Coronary artery (tissue), 2 donors: ENCODE data around the gene ARFRP1.

Source experiments
- DNase-seq: peaks from one replicate; pipeline ENCODE4 v3.0.0-alpha.2; 2017; ENCODE audit warnings: low spot score
- H3K27ac ChIP-seq, 2 donors: fragments of 200-600 bp; sonication (generic); one replicate each; pipeline ENCODE4 v1.5.1; 2016 to 2019
- H3K4me3 ChIP-seq: fragments of 200-600 bp; sonication (generic); 2 replicates; pipeline ENCODE4 v1.5.1; 2016; ENCODE audit warnings: mild to moderate bottlenecking, moderate library complexity
- CTCF ChIP-seq: fragments of 200-600 bp; sonication (generic); IDR thresholded peaks from one replicate; pipeline ENCODE4 v1.5.1; 2019; ENCODE audit warnings: antibody characterized with exemption

The ARFRP1 gene

DNA sequence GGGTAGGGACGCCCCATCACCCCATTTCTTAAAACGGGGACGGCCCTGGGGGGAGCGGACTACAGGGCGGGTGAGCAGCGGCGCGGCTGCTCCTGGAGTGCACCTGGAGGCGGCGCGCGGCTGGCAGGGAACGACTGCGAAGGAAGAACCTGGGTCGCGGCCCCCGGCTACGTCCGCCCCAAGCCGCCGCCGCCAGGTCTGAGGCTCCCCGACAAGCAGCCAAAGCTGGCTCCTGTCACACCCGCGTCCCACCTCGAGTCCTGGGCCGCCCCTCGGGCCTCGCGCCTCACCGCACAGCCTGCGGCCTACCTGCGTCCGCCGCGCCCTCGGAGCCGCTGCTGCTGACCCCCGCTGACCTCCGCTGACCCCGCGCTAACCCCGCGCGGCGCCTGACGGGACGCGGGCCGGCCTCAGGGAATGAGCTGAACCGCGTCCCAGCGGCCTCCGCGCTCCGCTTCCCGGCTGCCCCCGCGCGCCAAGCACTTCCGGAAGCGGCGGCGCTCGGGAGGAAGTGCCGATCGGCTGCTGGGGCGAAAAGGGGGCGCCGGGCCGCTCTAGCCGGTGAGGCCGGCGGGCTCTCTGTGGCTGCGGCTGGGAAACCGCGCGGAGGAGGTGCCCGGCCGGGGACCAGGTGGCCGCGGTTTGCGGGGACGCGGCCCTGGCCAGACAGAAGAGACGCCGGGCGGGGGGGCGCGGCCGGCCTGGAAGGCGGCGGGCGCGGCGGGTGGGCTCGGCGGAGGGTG, at the start of gene ARFRP1, which contains the start of gene ZGPAT:
Gene ARFRP1 (minus strand): TSS at position 419 of the 743 bp plus-strand sequence. CDS start 885 bp downstream, outside the sequence.
Gene ZGPAT (plus strand): TSS at position 482 of the 743 bp plus-strand sequence. CDS start 542 bp downstream, outside the sequence.
- Histone ChIP-seq H3K27ac (peak within 1 kb of the TSS; percentile 77 to 94), H3K4me3 (peak within 1 kb of the TSS; percentile 90)
- no peak for TF ChIP-seq CTCF
- peak; percentile 90 for DNase-seq

DNA sequence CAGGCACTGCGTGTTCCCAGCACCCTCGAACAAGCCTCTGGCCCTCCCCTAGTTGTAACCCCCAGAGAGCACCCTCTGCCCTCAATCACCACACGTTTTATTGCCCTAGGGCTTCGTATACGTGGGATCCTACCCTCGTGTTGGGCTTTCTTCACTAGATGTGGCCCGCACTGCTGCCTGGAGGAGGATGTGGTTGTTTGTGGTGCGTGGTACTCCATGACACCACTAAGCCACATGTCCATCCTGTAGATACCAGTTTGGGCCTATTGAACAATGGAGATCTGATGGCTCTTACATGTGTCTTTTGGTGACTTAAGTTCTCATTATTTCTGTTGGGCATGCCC, 48.8 kb upstream of the ARFRP1 start:
- no peak overlapping the region for H3K27ac ChIP-seq
- no peak overlapping the region for H3K4me3 ChIP-seq
- no peak for TF ChIP-seq CTCF
- DNase-seq, result no peak

DNA sequence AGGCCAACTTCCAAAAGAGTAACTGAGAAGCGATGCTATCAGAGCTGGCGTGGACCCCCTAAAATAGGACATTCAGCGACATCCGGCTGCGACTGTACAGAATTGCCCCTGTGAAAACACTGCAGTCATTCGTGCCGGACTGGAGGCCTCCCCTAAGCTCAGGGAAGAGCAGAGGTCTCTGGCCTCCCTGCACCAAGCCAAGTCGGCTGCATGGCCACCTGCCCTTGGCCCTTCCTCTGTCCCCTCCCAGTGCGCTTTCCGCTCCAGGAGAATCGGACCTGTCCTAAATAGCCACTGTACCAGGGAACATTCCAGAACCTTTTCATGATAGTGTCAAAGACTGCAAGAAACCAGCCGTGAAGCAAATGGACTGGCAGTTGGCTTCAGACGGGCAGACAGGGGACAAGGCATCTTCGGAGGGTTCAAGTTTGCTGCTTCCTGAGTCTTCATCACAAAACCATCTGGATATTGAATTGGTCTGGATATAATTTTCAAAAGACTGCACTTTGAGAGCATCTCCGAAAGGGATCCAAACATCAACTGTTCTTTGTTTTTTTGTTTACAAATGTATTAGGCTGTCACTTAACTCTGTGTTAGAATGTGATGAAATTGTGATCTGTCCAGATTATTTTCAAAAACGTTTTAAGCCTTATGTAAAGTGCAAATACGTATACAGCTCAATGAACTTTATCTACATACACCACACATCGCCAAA, 48.3 kb upstream of the ARFRP1 start:
- no peak for TF ChIP-seq CTCF
- DNase-seq, result no peak
- no peak overlapping the region for H3K27ac ChIP-seq
- no peak overlapping the region for H3K4me3 ChIP-seq

DNA sequence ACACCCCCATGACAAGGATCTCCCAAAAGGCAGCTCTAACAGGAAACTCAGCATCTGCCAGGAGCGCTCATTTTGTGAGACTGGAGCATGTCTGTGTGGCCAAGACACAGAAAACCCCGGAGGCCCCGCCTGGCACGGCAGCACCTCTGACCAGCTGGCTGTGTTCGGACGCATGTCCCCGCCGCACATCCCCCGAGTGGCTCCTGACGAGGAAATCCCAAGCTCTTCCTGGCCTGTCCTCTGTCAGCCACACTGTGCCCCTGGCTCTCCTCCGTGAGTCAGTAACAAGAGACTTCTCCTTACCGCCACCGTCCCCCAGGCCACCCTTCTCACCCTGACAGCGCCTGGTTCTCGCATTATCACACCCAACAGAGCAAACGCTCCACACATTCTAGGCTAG, 46.2 kb upstream of the ARFRP1 start:
- DNase-seq, result no peak
- H3K4me3 ChIP-seq, result no peak overlapping the region
- no peak for TF ChIP-seq CTCF
- no peak overlapping the region for H3K27ac ChIP-seq

GRCh38 chr20:63753381-63753780, 45.6 kb upstream of the ARFRP1 start:
- Histone ChIP-seq H3K27ac (no peak overlapping the region), H3K4me3 (no peak overlapping the region)
- TF ChIP-seq CTCF, result no peak
- no peak for DNase-seq

- H3K27ac ChIP-seq, result no peak overlapping the region
- no peak for DNase-seq
- no peak for TF ChIP-seq CTCF
- H3K4me3 ChIP-seq, result no peak overlapping the region
Observed at GRCh38 chr20:63752411-63753101, 44.8 kb upstream of the ARFRP1 start.
